Heart right ventricle (tissue), 16 donors: Measurements from ENCODE around the gene PC. TPM values are rescaled to one million over a fixed set of nuclear protein-coding genes. Genes with fewer than 3 reads are reported as not detected.

ENCODE experiments used
- ATAC-seq, 8 donors: fragments of 200-7000 bp; cut with Tn5 transposase; one replicate each; pipeline ENCODE4 v1.9.1; 2020; ENCODE audit warnings: mild to moderate bottlenecking in 8 of 8, moderate library complexity in 8 of 8, moderate number of reproducible peaks in 1 of 8
- DNase-seq, 2 donors: peaks; one replicate each; pipeline ENCODE4 v3.0.0-alpha.2; 2020
- H3K27ac ChIP-seq, 10 donors: fragments of 200-600 bp; sonication (generic) in 2 of 10; one replicate each; pipeline versions ENCODE4 v1.5.0 to v1.8.0; 2020 to 2022; ENCODE audit warnings: mild to moderate bottlenecking in 3 of 10
- H3K27me3 ChIP-seq, 7 donors: fragments of 200-600 bp; one replicate each; pipeline ENCODE4 v1.8.0; 2021 to 2022; ENCODE audit warnings: mild to moderate bottlenecking in 2 of 7
- H3K36me3 ChIP-seq, 9 donors: fragments of 200-600 bp; sonication (generic) in 1 of 9; one replicate each; pipeline versions ENCODE4 v1.5.0 to v1.8.0; 2020 to 2022; ENCODE audit warnings: mild to moderate bottlenecking in 2 of 9
- H3K4me1 ChIP-seq, 9 donors: fragments of 200-600 bp; sonication (generic) in 1 of 9; one replicate each; pipeline versions ENCODE4 v1.5.0 to v1.8.0; 2020 to 2022; ENCODE audit warnings: mild to moderate bottlenecking in 4 of 9
- H3K4me3 ChIP-seq, 10 donors: fragments of 200-600 bp; sonication (generic) in 2 of 10; one replicate each; pipeline versions ENCODE4 v1.5.0 to v1.8.0; 2020 to 2022; ENCODE audit warnings: mild to moderate bottlenecking in 7 of 10, moderate library complexity in 2 of 10
- H3K9me3 ChIP-seq, 11 donors: fragments of 200-600 bp in 10 of 11; sonication (generic) in 2 of 11; one replicate each; pipeline versions ENCODE4 v1.5.0 to v1.8.0; 2013 to 2022; ENCODE audit warnings: mild to moderate bottlenecking in 2 of 11, control low read depth in 1 of 11, moderate library complexity in 1 of 11
- WGBS, 2 donors: extraction: QIAGEN DNeasy Blood & Tissue Kit; methylation state at CpG; one replicate each; pipeline ENCODE4 v1.1.7; 2013; ENCODE audit warnings: inconsistent platforms in 1 of 2; 5-methylcytosine and 5-hydroxymethylcytosine counted together
- intact Hi-C, 10 donors: fragments of 100-400 bp; cut with DNase I; formaldehyde crosslinking; loops; one replicate each; pipeline versions ENCODE4 v1.11.1 to v1.14.2; 2022
- polyA plus RNA-seq, 2 donors: library from polyadenylated mRNA; stranded (reverse); fragments of 200-250 nt; gene quantifications; one replicate each; pipeline ENCODE4 v1.2.3, GENCODE V29; 2013
- total RNA-seq, 10 donors: library from RNA; stranded (reverse); fragmentation: NEBNext Ultra II Directional in 3 of 10; extraction: Animal tissue kit (Norgen Biotek cat#: 25700) in 3 of 10; gene quantifications; one replicate each; pipeline versions ENCODE4 v1.2.1 to v1.2.4, GENCODE V29; 2021 to 2023
- TF ChIP-seq, protein P1 (sequence below), 9 donors: fragments of 200-600 bp; sonication (generic) in 2 of 9; IDR thresholded peaks; one replicate each; pipeline versions ENCODE4 v1.5.0 to v1.8.0; 2021 to 2022; ENCODE audit warnings: antibody characterized with exemption in 9 of 9, mild to moderate bottlenecking in 5 of 9, moderate library complexity in 1 of 9
- donor health status: Arrhythmogenic right ventricular cardiomyopathy.
- donor health status: ischemic (EF 13 %, LVEDD 7.1; RV severe dilation, severe dysfunction).
- donor health status: healthy with polysubstance abuse.
- donor health status: DM: no; HTN: yes; CAD: no.
- donor health status: DM: no; HTN: no; CAD: no.
- donor health status: ischemic (EF 25% LVEDD 6.9; RV normal size, moderate dysfunction).
- donor health status: ischemic (EF 25% LVEDD 5.7; RV mildly dilated, moderate dysfunction).
- donor health status: healthy.
- donor health status: DM: yes; HTN: yes; CAD: no.
- donor health status: Ischemic cardiomyopathy.
- donor health status: ischemic (EF 35%, LVEDD 5.7; RV mildly dilated, moderate dysfunction).
- donor health status: nonischemic (EF 11% LVEDD 7.7; RV severe dilation, severe dysfunction).
- donor health status: DM: yes; HTN: yes; CAD: no.
- donor health status: PGD.
- donor health status: ischemic (EF 29% LVEDD 5.4; RV normal size, mild dysfunction).
- donor health status: nonischemic (EF 23%, LVEDD 6.1; RV moderate dilation, normal function).

PC gene
- total and polyA plus RNA-seq, 12 donors, result 6.8 to 26.0 (median 11.2) TPM

DNA sequence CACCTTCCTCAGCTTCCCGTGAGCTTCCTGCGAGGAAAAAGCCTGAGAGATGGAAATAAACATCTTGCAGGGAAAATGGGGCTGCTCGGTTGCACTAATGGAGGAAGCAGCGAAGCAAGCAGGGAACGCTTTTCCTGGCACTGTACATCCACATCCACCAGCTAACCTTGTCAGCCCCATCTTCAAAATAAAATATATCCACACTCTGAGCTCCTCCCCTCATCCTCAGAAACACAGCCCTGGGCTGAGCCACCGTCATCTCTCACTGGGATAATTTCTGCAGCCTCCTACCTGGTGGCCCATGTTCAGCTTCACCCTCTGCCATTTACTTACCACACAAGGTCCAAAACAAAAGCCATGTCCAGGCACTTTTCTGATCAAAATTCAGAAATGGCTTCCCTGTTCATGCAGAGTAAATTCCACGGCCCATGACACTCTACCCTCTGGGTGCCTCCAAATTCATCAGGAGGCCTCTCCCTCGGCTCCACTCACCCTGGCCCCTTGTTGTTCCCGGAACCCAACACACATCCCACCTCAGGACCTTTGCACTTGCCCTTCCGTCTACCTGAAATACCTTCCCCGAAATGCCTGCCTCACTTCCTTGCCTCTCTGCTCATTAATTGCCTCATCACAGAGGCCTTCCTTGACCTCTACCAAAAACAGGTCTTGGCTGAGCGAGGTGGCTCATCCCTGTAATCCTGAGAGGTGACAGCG is 29.9 kb upstream of the PC start:
- Histone ChIP-seq H3K27me3 (no peaks in the 10 kb centered on the region), H3K4me3 (no peak overlapping the region), H3K36me3 (no peaks in the 10 kb centered on the region), H3K4me1 (peaks cover 0 to 14% (median 5%) of the 10 kb centered on the region in 9 donors), H3K9me3 (no peaks in the 10 kb centered on the region), H3K27ac (no peak overlapping the region)
- DNase-seq (no peak), ATAC-seq (no peak)
- intact Hi-C loops, result no loop called here
- WGBS, 2 donors, result 85 to 86% methylated on average over 13 of the region's 13 CpGs
- TF ChIP-seq, protein P1, sequence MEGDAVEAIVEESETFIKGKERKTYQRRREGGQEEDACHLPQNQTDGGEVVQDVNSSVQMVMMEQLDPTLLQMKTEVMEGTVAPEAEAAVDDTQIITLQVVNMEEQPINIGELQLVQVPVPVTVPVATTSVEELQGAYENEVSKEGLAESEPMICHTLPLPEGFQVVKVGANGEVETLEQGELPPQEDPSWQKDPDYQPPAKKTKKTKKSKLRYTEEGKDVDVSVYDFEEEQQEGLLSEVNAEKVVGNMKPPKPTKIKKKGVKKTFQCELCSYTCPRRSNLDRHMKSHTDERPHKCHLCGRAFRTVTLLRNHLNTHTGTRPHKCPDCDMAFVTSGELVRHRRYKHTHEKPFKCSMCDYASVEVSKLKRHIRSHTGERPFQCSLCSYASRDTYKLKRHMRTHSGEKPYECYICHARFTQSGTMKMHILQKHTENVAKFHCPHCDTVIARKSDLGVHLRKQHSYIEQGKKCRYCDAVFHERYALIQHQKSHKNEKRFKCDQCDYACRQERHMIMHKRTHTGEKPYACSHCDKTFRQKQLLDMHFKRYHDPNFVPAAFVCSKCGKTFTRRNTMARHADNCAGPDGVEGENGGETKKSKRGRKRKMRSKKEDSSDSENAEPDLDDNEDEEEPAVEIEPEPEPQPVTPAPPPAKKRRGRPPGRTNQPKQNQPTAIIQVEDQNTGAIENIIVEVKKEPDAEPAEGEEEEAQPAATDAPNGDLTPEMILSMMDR (IDR thresholded peaks at IDR 0.05), result no peak

DNA sequence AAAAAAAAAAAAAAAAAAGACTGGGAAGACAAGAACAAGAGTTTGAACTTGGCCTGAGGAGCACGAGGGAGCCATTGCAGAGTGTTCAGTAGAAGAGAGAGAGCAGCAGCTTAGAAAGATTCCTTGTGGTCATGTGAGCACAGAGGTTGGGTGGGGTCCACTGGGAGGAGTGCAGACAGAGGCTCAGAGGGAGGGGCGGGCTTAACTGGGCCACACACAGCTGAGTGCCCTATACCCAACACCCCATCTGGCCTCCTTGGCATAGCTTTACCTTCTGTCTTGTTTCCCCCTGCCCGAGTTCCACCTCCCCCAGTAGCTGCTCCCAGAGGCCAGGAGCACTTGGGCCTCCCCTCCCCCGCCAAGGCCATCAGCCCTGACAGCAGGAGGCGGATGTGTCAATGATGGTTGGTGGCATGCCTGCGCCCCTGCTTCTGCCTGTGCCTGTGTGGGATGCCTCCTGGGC is 29.0 kb upstream of the PC start:
- Histone ChIP-seq H3K36me3 (no peaks in the 10 kb centered on the region), H3K4me3 (no peak overlapping the region), H3K9me3 (no peaks in the 10 kb centered on the region), H3K27me3 (no peaks in the 10 kb centered on the region), H3K27ac (no peak overlapping the region), H3K4me1 (peaks cover 0 to 17% (median 8%) of the 10 kb centered on the region in 9 donors)
- peak in 3 of 8 donors; percentile 8 to 37 (median 16) for ATAC-seq
- TF ChIP-seq, protein P1 (IDR thresholded peaks at IDR 0.05), result no peak
- 76 to 81% methylated on average over 6 of the region's 6 CpGs for WGBS, 2 donors
- peak in 1 of 2 donors; percentile 33 for DNase-seq
- intact Hi-C loops, result no loop called here

DNA sequence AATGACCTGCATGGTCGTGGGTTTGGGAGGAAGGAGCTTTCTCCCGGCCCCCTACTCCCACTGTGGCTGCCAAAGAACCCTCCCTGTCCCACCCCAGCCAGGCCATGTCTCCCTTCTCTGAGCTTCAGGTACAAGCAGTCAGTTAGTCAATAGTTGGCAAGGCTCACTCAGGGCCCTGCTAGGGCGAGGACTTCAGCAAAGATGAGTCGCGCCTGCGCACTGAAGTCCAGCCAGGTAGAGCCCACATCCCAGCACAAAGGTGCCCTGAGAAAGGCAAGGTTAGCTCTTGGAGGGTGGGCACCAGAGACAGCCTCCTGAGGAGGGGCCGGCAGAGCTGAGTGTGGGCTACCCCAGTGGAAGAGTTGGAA is 28.0 kb upstream of the PC start:
- H3K9me3 ChIP-seq, result no peaks in the 10 kb centered on the region
- no peaks in the 10 kb centered on the region for H3K36me3 ChIP-seq
- no peak overlapping the region for H3K4me3 ChIP-seq
- DNase-seq (no peak), ATAC-seq (peak in 3 of 8 donors; percentile 3 to 14 (median 3))
- intact Hi-C loops, result no loop called here
- WGBS, 2 donors, result 79 to 88% methylated on average over 7 of the region's 7 CpGs
- TF ChIP-seq, protein P1 (IDR thresholded peaks at IDR 0.05), result no peak
- H3K27me3 ChIP-seq, result no peaks in the 10 kb centered on the region
- H3K4me1 ChIP-seq, result peaks cover 1 to 27% (median 12%) of the 10 kb centered on the region in 9 donors
- no peak overlapping the region for H3K27ac ChIP-seq

DNA sequence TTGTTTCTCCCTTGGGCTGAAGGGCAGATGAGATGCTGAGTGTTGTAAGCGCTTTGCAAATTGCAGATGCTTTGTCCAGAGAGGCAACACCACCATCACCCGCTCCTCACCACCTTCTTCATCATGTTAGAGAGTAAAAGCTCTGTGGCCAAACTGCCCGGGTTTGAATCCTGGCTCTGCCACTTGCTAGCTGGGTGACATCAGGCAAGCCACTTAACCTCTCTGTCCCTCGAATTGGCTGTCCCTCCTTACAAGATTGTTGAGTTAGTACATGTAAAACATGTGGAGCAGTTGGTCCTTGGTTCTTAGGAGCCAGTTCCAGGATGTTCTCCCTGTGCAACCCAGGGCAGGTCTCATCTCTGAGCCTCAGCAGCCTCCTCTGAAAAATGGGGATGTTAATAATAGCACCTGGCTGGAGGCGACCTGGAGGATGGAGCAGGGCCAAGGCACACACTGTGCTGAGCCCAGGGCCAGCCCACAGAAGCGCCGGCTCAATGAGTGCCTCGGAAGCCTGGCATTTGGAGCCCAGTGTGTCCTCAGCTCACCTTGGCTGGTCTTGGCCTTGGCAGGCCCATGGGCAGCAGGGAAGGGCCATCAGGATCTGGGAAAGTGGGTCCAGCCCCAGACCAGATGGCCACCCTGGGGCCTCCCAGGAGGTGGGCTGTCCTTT is 27.5 kb upstream of the PC start:
- peak; percentile 31 to 74 for DNase-seq
- intact Hi-C loops, result no loop called here
- TF ChIP-seq, protein P1 (IDR thresholded peaks at IDR 0.05), result no peak
- H3K36me3 ChIP-seq, result no peaks in the 10 kb centered on the region
- ATAC-seq, result peak; percentile 62 to 93 (median 80)
- H3K9me3 ChIP-seq, result no peaks in the 10 kb centered on the region
- peaks cover 2 to 28% (median 12%) of the 10 kb centered on the region in 9 donors for H3K4me1 ChIP-seq
- H3K27me3 ChIP-seq, result no peaks in the 10 kb centered on the region
- WGBS, 2 donors, result 74 to 75% methylated on average over 8 of the region's 8 CpGs
- no peak overlapping the region for H3K27ac ChIP-seq
- no peak overlapping the region for H3K4me3 ChIP-seq
